ENCODE results near the gene PLAA.
A peak's percentile ranks its signal among the peaks of the same experiment; 100 is the strongest.
"Not testable (repeated sequence)": the region's sequence is repeated elsewhere in the genome, so short reads cannot be mapped to it uniquely, and the experiment has no call there.

PLAA gene

GRCh38 chr9:26928902-26929495 lies 18.0 kb downstream of the PLAA start:
- DNase-seq (ENCODE audit: low spot score): no peak

- no peak for DNase-seq (ENCODE audit: low spot score)
Measured at GRCh38 chr9:26925609-26926008, 21.4 kb downstream of the PLAA start.

GRCh38 chr9:26919698-26920097 lies 27.3 kb downstream of the PLAA start:
- no peak for DNase-seq (ENCODE audit: low spot score)

- DNase-seq (ENCODE audit: low spot score): no peak
Measured at GRCh38 chr9:26913138-26913668, 33.8 kb downstream of the PLAA start.

- no peak for DNase-seq (ENCODE audit: low spot score)
Measured at GRCh38 chr9:26904671-26905070, 42.4 kb downstream of the PLAA start.

- no peak for DNase-seq (ENCODE audit: low spot score)
Measured at GRCh38 chr9:26904070-26904469, 43.0 kb downstream of the PLAA start.

- DNase-seq (ENCODE audit: low spot score): no peak
Measured at GRCh38 chr9:26893030-26893676, 53.9 kb downstream of the PLAA start.

- peak; percentile 91 for DNase-seq (ENCODE audit: low spot score)
Measured at GRCh38 chr9:26892251-26893029, 54.6 kb downstream of the PLAA start, which contains the start of gene CAAP1. TSS of gene CAAP1 (minus strand) at chr9:26892802. CDS start at chr9:26892715, 87 bp downstream.

GRCh38 chr9:26891726-26892125 lies 55.3 kb downstream of the PLAA start:
- peak; percentile 1 for DNase-seq (ENCODE audit: low spot score)

GRCh38 chr9:26888271-26888670 lies 58.8 kb downstream of the PLAA start:
- no peak for DNase-seq (ENCODE audit: low spot score)

- DNase-seq (ENCODE audit: low spot score): no peak
Measured at GRCh38 chr9:26882154-26882553, 64.9 kb downstream of the PLAA start.

- no peak for DNase-seq (ENCODE audit: low spot score)
Measured at GRCh38 chr9:26880262-26880661, 66.8 kb downstream of the PLAA start.

- not testable (repeated sequence) for DNase-seq (ENCODE audit: low spot score)
Measured at GRCh38 chr9:26875155-26875554, 71.9 kb downstream of the PLAA start.

- no peak for DNase-seq (ENCODE audit: low spot score)
Measured at GRCh38 chr9:26870292-26870691, 76.8 kb downstream of the PLAA start.

- DNase-seq (ENCODE audit: low spot score): no peak
Measured at GRCh38 chr9:26863074-26863473, 84.0 kb downstream of the PLAA start.

- DNase-seq (ENCODE audit: low spot score): no peak
Measured at GRCh38 chr9:26856413-26857032, 90.5 kb downstream of the PLAA start.
